ENCODE measurements around the gene CCDC7. TPM values are rescaled to one million over a fixed set of nuclear protein-coding genes. Genes with fewer than 3 reads are reported as not detected.

CCDC7 gene
- total RNA-seq, 1 experiment from 2014 or later: 4.0 TPM

- Histone ChIP-seq H2AFZ (ENCODE audit: low read depth, low read length, poor library complexity, severe bottlenecking) (no peak overlapping the region), H3K36me3 (ENCODE audit: control insufficient read depth in 1 of 2, insufficient read depth in 2 of 2, low read length in 2 of 2) (no peaks in the 10 kb centered on the region), H3K4me3 (replicated peaks in 1 of 2; ENCODE audit: low read depth in 1 of 2, low read length in 2 of 2) (no peak overlapping the region), H3K4me2 (ENCODE audit: low read length) (no peak overlapping the region), H3K4me1 (ENCODE audit: control insufficient read depth in 1 of 2, insufficient read depth in 2 of 2, low read length in 2 of 2) (no peaks in the 10 kb centered on the region), H3K9me2 (ENCODE audit: insufficient read depth) (no peaks in the 10 kb centered on the region), H3K27me3 (ENCODE audit: insufficient read depth, low read length) (no peaks in the 10 kb centered on the region), H3K27ac (ENCODE audit: low read depth, low read length) (no peak overlapping the region), H3K9ac (ENCODE audit: low read length) (no peak overlapping the region), H3K79me2 (ENCODE audit: insufficient read depth, low read length) (no peaks in the 10 kb centered on the region), H4K20me1 (ENCODE audit: insufficient read depth) (no peaks in the 10 kb centered on the region), H3K9me3 (ENCODE audit: control insufficient read depth in 1 of 2, insufficient read depth in 1 of 2, low read depth in 1 of 2, low read length in 2 of 2) (no peaks in the 10 kb centered on the region)
- TF ChIP-seq REST (IDR thresholded peaks at IDR 0.05; ENCODE audit: low read depth): no peak
- TF ChIP-seq RAD21 (IDR thresholded peaks at IDR 0.05; ENCODE audit: low read depth): no peak
- no peak for TF ChIP-seq ZNF274 (IDR thresholded peaks at IDR 0.05; ENCODE audit: low read depth, low read length)
- TF ChIP-seq SRF (IDR thresholded peaks at IDR 0.05; ENCODE audit: low read depth): no peak
- no peak for TF ChIP-seq CBX3 (IDR thresholded peaks at IDR 0.05; ENCODE audit: low read depth)
- POLR2A ChIA-PET: no interaction called here
- CTCF ChIA-PET: no interaction called here
- no peak for ATAC-seq
- intact Hi-C loops (cut with micrococcal nuclease): no loop called here
- DNase-seq (ENCODE audit: low read depth, low spot score): no peak
- RAD21 ChIA-PET (ENCODE audit: low non-redundant PET in 1 of 2, low total read pairs in 2 of 2, uncharacterized antibody in 2 of 2, unreplicated experiment in 2 of 2): no interaction called here
- no TSS peak for BruUV-seq (replicated peaks)
These were observed 176.0 kb downstream of the CCDC7 start for GRCh38 chr10:32621969-32622368.

DNA sequence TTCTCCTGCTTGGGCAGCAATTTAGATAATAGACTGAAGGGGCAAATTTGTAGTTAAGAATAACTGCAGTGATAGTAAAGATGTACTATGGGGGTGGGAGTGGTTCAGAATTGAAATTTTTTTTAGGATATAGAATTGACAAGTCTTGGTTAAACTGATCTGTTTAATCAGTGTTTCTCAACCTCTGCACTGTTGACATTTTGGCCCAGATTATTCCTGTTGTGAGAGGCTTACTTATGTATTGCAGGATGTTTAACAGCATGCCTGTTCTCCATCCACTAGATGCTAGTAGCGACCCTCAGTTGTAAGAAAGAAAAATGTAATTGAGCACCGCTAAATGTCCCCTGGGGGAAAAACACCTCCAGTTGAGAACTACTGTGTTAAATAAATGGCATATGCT, 176.5 kb downstream of the CCDC7 start:
- no TSS peak for BruUV-seq (replicated peaks)
- Histone ChIP-seq H3K4me2 (ENCODE audit: low read length) (no peak overlapping the region), H3K9ac (ENCODE audit: low read length) (no peak overlapping the region), H4K20me1 (ENCODE audit: insufficient read depth) (no peaks in the 10 kb centered on the region), H3K27me3 (ENCODE audit: insufficient read depth, low read length) (no peaks in the 10 kb centered on the region), H3K27ac (ENCODE audit: low read depth, low read length) (no peak overlapping the region), H2AFZ (ENCODE audit: low read depth, low read length, poor library complexity, severe bottlenecking) (no peak overlapping the region), H3K36me3 (ENCODE audit: control insufficient read depth in 1 of 2, insufficient read depth in 2 of 2, low read length in 2 of 2) (no peaks in the 10 kb centered on the region), H3K79me2 (ENCODE audit: insufficient read depth, low read length) (no peaks in the 10 kb centered on the region), H3K4me3 (replicated peaks in 1 of 2; ENCODE audit: low read depth in 1 of 2, low read length in 2 of 2) (no peak overlapping the region), H3K4me1 (ENCODE audit: control insufficient read depth in 1 of 2, insufficient read depth in 2 of 2, low read length in 2 of 2) (no peaks in the 10 kb centered on the region), H3K9me2 (ENCODE audit: insufficient read depth) (no peaks in the 10 kb centered on the region), H3K9me3 (ENCODE audit: control insufficient read depth in 1 of 2, insufficient read depth in 1 of 2, low read depth in 1 of 2, low read length in 2 of 2) (no peaks in the 10 kb centered on the region)
- ChIA-PET RAD21 (ENCODE audit: low non-redundant PET in 1 of 2, low total read pairs in 2 of 2, uncharacterized antibody in 2 of 2, unreplicated experiment in 2 of 2) (no interaction called here), CTCF (no interaction called here), POLR2A (no interaction called here)
- intact Hi-C loops (cut with micrococcal nuclease): no loop called here
- ATAC-seq (no peak), DNase-seq (ENCODE audit: low read depth, low spot score) (no peak)
- TF ChIP-seq, protein P1, sequence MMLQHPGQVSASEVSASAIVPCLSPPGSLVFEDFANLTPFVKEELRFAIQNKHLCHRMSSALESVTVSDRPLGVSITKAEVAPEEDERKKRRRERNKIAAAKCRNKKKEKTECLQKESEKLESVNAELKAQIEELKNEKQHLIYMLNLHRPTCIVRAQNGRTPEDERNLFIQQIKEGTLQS (IDR thresholded peaks at IDR 0.05): no peak
- TF ChIP-seq ZNF274 (IDR thresholded peaks at IDR 0.05; ENCODE audit: low read depth, low read length): no peak
- no peak for TF ChIP-seq SRF (IDR thresholded peaks at IDR 0.05; ENCODE audit: low read depth)
- no peak for TF ChIP-seq REST (IDR thresholded peaks at IDR 0.05; ENCODE audit: low read depth)
- TF ChIP-seq EZH2 (IDR thresholded peaks at IDR 0.05): no peak
- no peak for TF ChIP-seq SIN3A (IDR thresholded peaks at IDR 0.05; ENCODE audit: low read depth)
- no peak for TF ChIP-seq EZH2phosphoT487 (IDR thresholded peaks at IDR 0.05; ENCODE audit: borderline replicate concordance)
- TF ChIP-seq, protein P2, sequence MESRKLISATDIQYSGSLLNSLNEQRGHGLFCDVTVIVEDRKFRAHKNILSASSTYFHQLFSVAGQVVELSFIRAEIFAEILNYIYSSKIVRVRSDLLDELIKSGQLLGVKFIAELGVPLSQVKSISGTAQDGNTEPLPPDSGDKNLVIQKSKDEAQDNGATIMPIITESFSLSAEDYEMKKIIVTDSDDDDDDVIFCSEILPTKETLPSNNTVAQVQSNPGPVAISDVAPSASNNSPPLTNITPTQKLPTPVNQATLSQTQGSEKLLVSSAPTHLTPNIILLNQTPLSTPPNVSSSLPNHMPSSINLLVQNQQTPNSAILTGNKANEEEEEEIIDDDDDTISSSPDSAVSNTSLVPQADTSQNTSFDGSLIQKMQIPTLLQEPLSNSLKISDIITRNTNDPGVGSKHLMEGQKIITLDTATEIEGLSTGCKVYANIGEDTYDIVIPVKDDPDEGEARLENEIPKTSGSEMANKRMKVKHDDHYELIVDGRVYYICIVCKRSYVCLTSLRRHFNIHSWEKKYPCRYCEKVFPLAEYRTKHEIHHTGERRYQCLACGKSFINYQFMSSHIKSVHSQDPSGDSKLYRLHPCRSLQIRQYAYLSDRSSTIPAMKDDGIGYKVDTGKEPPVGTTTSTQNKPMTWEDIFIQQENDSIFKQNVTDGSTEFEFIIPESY (IDR thresholded peaks at IDR 0.05; ENCODE audit: extremely low read depth, insufficient replicate concordance, low read length): no peak
- TF ChIP-seq ELF1 (IDR thresholded peaks at IDR 0.05; ENCODE audit: borderline replicate concordance, low read depth): no peak
